H9 (cell line): ENCODE data around the gene ARL13B. TPM values are rescaled to one million over a fixed set of nuclear protein-coding genes. Genes with fewer than 3 reads are reported as not detected.

Source experiments
- DNase-seq: peaks from one replicate; pipeline ENCODE4 v3.0.0-alpha.2; 2017
- H2AFZ ChIP-seq: one replicate; pipeline ENCODE4 v1.6.1; 2013; ENCODE audit warnings: mild to moderate bottlenecking, low read length, control low read depth, moderate library complexity
- H2AK5ac ChIP-seq: 2 replicates; pipeline ENCODE4 v1.6.1; 2013; ENCODE audit warnings: low read length, control low read depth, mixed read lengths; ENCODE audit not compliant: insufficient read length
- H2BK120ac ChIP-seq: one replicate; pipeline ENCODE4 v1.6.1; 2013; ENCODE audit warnings: low read depth, mild to moderate bottlenecking, low read length, control low read depth, inconsistent platforms; ENCODE audit not compliant: poor library complexity, severe bottlenecking
- H2BK12ac ChIP-seq: 2 replicates; pipeline ENCODE4 v1.6.1; 2013; ENCODE audit warnings: low read length, control low read depth, mixed read lengths, low read depth; ENCODE audit not compliant: insufficient read length
- H2BK15ac ChIP-seq: 2 replicates; pipeline ENCODE4 v1.6.1; 2013; ENCODE audit warnings: low read depth, low read length, control low read depth
- H2BK20ac ChIP-seq: one replicate; pipeline ENCODE4 v1.6.1; 2013; ENCODE audit warnings: low read depth, mild to moderate bottlenecking, low read length, control low read depth, inconsistent platforms; ENCODE audit not compliant: poor library complexity, severe bottlenecking
- H2BK5ac ChIP-seq: 2 replicates; pipeline ENCODE4 v1.6.1; 2013; ENCODE audit warnings: low read length, control low read depth, mixed read lengths; ENCODE audit not compliant: insufficient read length
- H3K14ac ChIP-seq: 2 replicates; pipeline ENCODE4 v1.6.1; 2013; ENCODE audit warnings: low read length, control low read depth; ENCODE audit not compliant: insufficient read depth
- H3K18ac ChIP-seq: 2 replicates; pipeline ENCODE4 v1.6.1; 2013; ENCODE audit warnings: low read depth, mild to moderate bottlenecking, mixed read lengths, low read length, control low read depth; ENCODE audit not compliant: insufficient read length
- H3K23ac ChIP-seq: 2 replicates; pipeline ENCODE4 v1.6.1; 2013; ENCODE audit warnings: low read length, control low read depth, mixed read lengths, low read depth; ENCODE audit not compliant: insufficient read length
- H3K23me2 ChIP-seq: 2 replicates; pipeline ENCODE4 v1.6.1; 2013; ENCODE audit warnings: low read depth, mild to moderate bottlenecking, mixed read lengths, low read length, control low read depth; ENCODE audit not compliant: insufficient read length, poor library complexity, severe bottlenecking
- H3K27ac ChIP-seq: 2 replicates; pipeline ENCODE4 v1.5.1; 2013; ENCODE audit warnings: low read length, control low read depth, mixed read lengths, low read depth; ENCODE audit not compliant: insufficient read length
- H3K27me3 ChIP-seq: 2 replicates; pipeline ENCODE4 v1.6.1; 2013; ENCODE audit warnings: low read length, control low read depth, inconsistent platforms; ENCODE audit not compliant: insufficient read depth
- H3K4ac ChIP-seq: 2 replicates; pipeline ENCODE4 v1.6.1; 2013; ENCODE audit warnings: low read depth, mild to moderate bottlenecking, control low read depth, inconsistent platforms, low read length, moderate library complexity
- H3K4me1 ChIP-seq: 2 replicates; pipeline ENCODE4 v1.6.1; 2013; ENCODE audit warnings: low read length, control low read depth, inconsistent platforms; ENCODE audit not compliant: insufficient read depth
- H3K4me2 ChIP-seq: 2 replicates; pipeline ENCODE4 v1.6.1; 2013; ENCODE audit warnings: low read length, control low read depth, mixed read lengths; ENCODE audit not compliant: insufficient read length, insufficient read depth
- H3K56ac ChIP-seq: 2 replicates; pipeline ENCODE4 v1.6.1; 2013; ENCODE audit warnings: low read depth, mild to moderate bottlenecking, mixed read lengths, low read length, control low read depth; ENCODE audit not compliant: insufficient read length
- H3K79me1 ChIP-seq: 2 replicates; pipeline ENCODE4 v1.6.1; 2013; ENCODE audit warnings: low read depth, mild to moderate bottlenecking, moderate library complexity, low read length, control low read depth, inconsistent platforms; ENCODE audit not compliant: insufficient read depth, poor library complexity, severe bottlenecking
- H3K79me2 ChIP-seq: 2 replicates; pipeline ENCODE4 v1.6.1; 2013; ENCODE audit warnings: low read length, control low read depth, inconsistent platforms; ENCODE audit not compliant: insufficient read depth
- H3K9ac ChIP-seq: 2 replicates; pipeline ENCODE4 v1.6.1; 2013; ENCODE audit warnings: low read length, control low read depth, mixed read lengths; ENCODE audit not compliant: insufficient read length; ENCODE audit errors: extremely low read depth
- H3K9me3 ChIP-seq: one replicate; pipeline ENCODE4 v1.6.1; 2013; ENCODE audit warnings: low read depth, low read length, inconsistent platforms; ENCODE audit not compliant: control insufficient read depth
- H3T11ph ChIP-seq: one replicate; pipeline ENCODE4 v1.6.1; 2013; ENCODE audit warnings: mild to moderate bottlenecking, low read length, control low read depth, inconsistent platforms
- H4K20me1 ChIP-seq: one replicate; pipeline ENCODE4 v1.6.1; 2013; ENCODE audit not compliant: control insufficient read depth, insufficient read length, insufficient read depth
- H4K5ac ChIP-seq: 2 replicates; pipeline ENCODE4 v1.6.1; 2013; ENCODE audit warnings: low read depth, mild to moderate bottlenecking, mixed read lengths, low read length, control low read depth; ENCODE audit not compliant: insufficient read length
- H4K8ac ChIP-seq: replicated peaks from 2 replicates; pipeline ENCODE4 v1.6.1; 2013; ENCODE audit warnings: low read length, control low read depth, mixed read lengths, low read depth; ENCODE audit not compliant: insufficient read length
- H4K91ac ChIP-seq: 2 replicates; pipeline ENCODE4 v1.6.1; 2013; ENCODE audit warnings: low read depth, mild to moderate bottlenecking, moderate library complexity, mixed read lengths, low read length, control low read depth; ENCODE audit not compliant: insufficient read length
- H3K27ac Mint-ChIP-seq, 3 experiments: 2 replicates in 2 of 3; 3 replicates in 1 of 3; pipeline ENCODE4 v1.8.0; 2020 to 2021; ENCODE audit warnings: mixed read lengths in 3 of 3, mild to moderate bottlenecking in 1 of 3, moderate library complexity in 1 of 3
- H3K27me3 Mint-ChIP-seq: 2 replicates; pipeline ENCODE4 v1.8.0; 2021; ENCODE audit warnings: low read depth, mild to moderate bottlenecking, moderate library complexity, mixed read lengths
- H3K36me3 Mint-ChIP-seq, 3 experiments: 2 replicates in 2 of 3; 3 replicates in 1 of 3; pipeline ENCODE4 v1.8.0; 2020 to 2021; ENCODE audit warnings: low read depth in 3 of 3, mixed read lengths in 3 of 3; ENCODE audit not compliant: insufficient read depth in 1 of 3
- H3K4me1 Mint-ChIP-seq, 2 experiments: 2 replicates each; pipeline ENCODE4 v1.8.0; 2020; ENCODE audit warnings: mixed read lengths in 2 of 2
- H3K4me3 Mint-ChIP-seq, 2 experiments: 2 replicates in 1 of 2; 3 replicates in 1 of 2; pipeline ENCODE4 v1.8.0; 2020 to 2021; ENCODE audit warnings: mild to moderate bottlenecking in 2 of 2, mixed read lengths in 2 of 2, moderate library complexity in 1 of 2
- H3K9me3 Mint-ChIP-seq, 2 experiments: 2 replicates in 1 of 2; 3 replicates in 1 of 2; pipeline ENCODE4 v1.8.0; 2020; ENCODE audit warnings: mild to moderate bottlenecking in 2 of 2, mixed read lengths in 2 of 2, moderate library complexity in 1 of 2
- WGBS: extraction: QIAGEN DNeasy Blood & Tissue Kit; methylation state at CpG from one replicate; pipeline ENCODE4 v1.1.7; 2013; ENCODE audit warnings: missing lambda C conversion rate, low lambda C conversion rate, mixed read lengths; ENCODE audit not compliant: insufficient read length; ENCODE audit errors: extremely low coverage; 5-methylcytosine and 5-hydroxymethylcytosine counted together
- total RNA-seq: library from RNA; stranded (reverse); gene quantifications from 2 replicates; pipeline ENCODE4 v1.2.1, GENCODE V29; 2021
- TF ChIP-seq, protein P1 (sequence below): fragments of 200-600 bp; sonication (generic); conservative IDR thresholded peaks from 3 replicates; pipeline ENCODE4 v1.8.0; 2021; ENCODE audit warnings: antibody characterized with exemption, mild to moderate bottlenecking

ARL13B gene
- total RNA-seq, 1 experiment from 2014 or later: 7.9 TPM

DNA sequence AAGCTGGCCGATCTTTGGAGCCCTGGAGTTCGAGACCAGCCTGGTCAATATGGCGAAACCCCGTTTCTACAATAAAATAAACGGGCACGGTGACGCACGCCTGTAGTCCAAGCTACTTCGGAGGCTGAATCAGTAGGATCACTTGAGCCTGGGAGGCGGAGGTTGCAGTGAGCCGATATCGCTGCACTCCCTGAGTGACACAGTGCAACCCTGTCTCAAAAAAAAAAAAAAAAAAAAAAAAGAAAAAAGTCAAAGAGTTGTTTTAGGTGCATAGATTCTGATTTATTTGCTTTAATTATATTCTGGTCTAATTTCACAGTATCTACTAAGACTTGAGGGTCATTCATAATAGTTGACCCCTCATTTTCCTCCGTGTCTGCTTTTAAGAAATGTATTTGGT is 1.7 kb downstream of the ARL13B start:
- Histone ChIP-seq H3K79me2 (no peaks in the 10 kb centered on the region; the same call in 1 of the 2 replicates), H4K91ac (no peak overlapping the region), H2AK5ac (no peak overlapping the region), H3K4ac (no peak overlapping the region), H4K8ac (no peak overlapping the region), H3K4me1 (no peaks in the 10 kb centered on the region), H3K4me2 (no peak overlapping the region), H4K20me1 (no peaks in the 10 kb centered on the region), H3K27ac (no peak overlapping the region), H3K23me2 (no peaks in the 10 kb centered on the region), H2BK15ac (no peak overlapping the region), H3K14ac (no peak overlapping the region), H3K79me1 (peaks cover 2% of the 10 kb centered on the region), H3K23ac (no peak overlapping the region), H2BK20ac (no peak overlapping the region), H3K56ac (no peak overlapping the region), H2AFZ (no peak overlapping the region), H2BK12ac (no peak overlapping the region), H3K18ac (no peak overlapping the region), H2BK5ac (no peak overlapping the region), H2BK120ac (no peak overlapping the region), H3K9ac (no peak overlapping the region), H3K9me3 (no peaks in the 10 kb centered on the region), H4K5ac (no peak overlapping the region), H3K27me3 (no peaks in the 10 kb centered on the region), H3T11ph (no peak overlapping the region)
- no peak overlapping the region; a peak in 1 of 7 replicates for H3K27ac Mint-ChIP-seq
- H3K4me3 Mint-ChIP-seq: peak overlapping the region; percentile 78 to 94
- H3K36me3 Mint-ChIP-seq: no peaks in the 10 kb centered on the region
- H3K4me1 Mint-ChIP-seq: peaks cover 11 to 13% of the 10 kb centered on the region in 2 experiments
- no peaks in the 10 kb centered on the region; the same call in 1 of the 2 replicates for H3K27me3 Mint-ChIP-seq
- H3K9me3 Mint-ChIP-seq: no peaks in the 10 kb centered on the region
- DNase-seq: no peak
- TF ChIP-seq, protein P1, sequence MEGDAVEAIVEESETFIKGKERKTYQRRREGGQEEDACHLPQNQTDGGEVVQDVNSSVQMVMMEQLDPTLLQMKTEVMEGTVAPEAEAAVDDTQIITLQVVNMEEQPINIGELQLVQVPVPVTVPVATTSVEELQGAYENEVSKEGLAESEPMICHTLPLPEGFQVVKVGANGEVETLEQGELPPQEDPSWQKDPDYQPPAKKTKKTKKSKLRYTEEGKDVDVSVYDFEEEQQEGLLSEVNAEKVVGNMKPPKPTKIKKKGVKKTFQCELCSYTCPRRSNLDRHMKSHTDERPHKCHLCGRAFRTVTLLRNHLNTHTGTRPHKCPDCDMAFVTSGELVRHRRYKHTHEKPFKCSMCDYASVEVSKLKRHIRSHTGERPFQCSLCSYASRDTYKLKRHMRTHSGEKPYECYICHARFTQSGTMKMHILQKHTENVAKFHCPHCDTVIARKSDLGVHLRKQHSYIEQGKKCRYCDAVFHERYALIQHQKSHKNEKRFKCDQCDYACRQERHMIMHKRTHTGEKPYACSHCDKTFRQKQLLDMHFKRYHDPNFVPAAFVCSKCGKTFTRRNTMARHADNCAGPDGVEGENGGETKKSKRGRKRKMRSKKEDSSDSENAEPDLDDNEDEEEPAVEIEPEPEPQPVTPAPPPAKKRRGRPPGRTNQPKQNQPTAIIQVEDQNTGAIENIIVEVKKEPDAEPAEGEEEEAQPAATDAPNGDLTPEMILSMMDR: no peak
- no CpG with 5 or more reads among the region's 13 CpGs for WGBS
